HG03159 (cell line): ENCODE results near the gene RMND1.
"Not testable (repeated sequence)": the region's sequence is repeated elsewhere in the genome, so short reads cannot be mapped to it uniquely, and the experiment has no call there.

Experiments used
- ATAC-seq: cut with Tn5 transposase; IDR thresholded peaks from one replicate; pipeline ENCODE4 v1.9.1; 2021; ENCODE audit warnings: mild to moderate bottlenecking, moderate library complexity; ENCODE audit not compliant: unreplicated experiment

The RMND1 gene

DNA sequence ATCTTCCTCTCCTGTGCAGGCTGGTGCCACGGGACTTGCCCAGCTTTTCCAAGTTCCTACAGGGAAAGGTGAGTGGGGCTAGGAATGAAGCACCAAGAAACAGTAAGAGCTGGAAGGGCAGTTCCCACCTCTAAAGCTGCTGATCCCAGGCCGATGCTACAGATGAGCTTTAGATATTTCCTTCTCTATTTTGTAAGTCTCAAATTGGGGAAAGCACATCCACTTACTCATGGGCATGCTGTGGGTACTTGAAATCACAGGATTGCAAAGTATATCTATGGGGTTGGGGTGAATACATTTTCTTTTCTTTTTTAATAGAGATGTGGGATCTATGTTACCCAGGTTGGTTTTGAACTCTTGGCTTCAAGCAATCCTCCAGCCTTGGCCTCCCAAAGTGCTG is 63.7 kb downstream of the RMND1 start:
- ATAC-seq, result no peak

DNA sequence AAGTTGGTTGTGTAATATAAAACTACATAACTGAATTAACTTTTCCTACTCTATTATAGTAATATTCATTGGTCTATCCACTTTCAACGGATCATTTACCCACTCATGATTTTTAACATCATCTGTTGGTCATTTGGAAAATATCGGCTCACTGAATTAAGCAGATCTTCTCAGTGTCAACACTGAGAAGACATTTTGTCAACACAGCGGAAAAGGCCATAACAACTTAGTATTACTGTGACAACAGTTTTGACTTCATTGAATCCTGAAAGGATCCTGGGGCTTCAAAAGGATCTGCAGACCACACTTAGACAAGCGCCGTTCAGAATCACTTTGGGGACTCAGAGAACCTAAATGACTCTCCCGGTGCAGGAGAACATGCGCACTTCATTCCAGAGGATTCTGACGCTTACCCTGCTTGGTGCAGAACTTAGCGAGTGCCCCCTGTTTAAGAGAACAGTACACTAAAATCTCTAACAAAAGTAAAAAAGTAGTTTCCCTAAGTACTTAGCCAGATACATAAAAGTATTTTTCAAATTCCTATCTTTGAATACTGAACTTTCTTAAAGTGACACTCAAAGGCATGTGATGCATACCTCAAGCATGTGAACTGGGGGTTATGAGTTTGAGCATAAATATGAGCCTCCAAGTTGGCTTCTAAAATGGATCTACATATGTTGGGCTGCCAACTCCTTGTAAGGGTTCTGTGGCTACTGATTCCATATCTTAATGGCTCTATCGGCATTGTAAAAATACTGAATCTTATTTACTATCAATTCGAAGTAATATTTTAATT is 64.6 kb downstream of the RMND1 start:
- ATAC-seq, result no peak

DNA sequence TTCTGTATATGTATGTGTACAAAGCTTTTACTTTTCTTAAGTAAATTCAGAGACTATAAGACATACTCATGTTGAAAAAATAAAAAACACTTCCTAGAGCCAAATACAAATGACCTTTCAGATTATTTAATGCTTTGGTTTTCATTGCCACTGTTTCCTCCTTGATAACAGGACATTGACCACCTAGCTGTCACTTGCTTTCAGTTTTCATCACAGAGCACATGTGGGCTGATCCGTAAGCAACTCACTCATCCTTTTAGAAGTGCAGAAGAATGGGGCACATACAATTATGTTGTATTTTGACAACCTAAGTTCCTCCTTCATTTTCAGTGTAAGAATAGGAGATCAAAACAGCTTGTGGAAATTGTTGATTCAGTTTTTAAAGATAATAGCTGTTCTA is 66.7 kb downstream of the RMND1 start:
- ATAC-seq, result no peak

DNA sequence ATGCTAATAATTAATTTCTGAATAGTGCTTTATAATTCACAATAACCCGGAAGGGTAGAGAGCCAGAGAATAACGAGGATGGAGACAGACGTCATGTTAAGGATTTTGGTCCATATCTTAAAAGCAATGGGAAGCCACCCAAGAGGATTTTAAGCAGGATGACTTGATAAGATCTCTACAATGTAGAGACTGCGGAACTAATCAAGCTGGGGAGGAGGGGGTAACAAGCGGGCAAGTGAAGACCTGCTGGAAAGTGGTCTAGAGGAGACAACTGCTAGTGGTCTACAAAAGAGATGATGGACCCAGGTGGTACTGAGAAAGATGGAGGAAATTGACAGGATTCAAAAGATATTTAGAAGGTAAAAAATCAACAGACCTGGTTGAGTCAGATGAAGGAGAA is 67.8 kb downstream of the RMND1 start:
- ATAC-seq, result no peak

DNA sequence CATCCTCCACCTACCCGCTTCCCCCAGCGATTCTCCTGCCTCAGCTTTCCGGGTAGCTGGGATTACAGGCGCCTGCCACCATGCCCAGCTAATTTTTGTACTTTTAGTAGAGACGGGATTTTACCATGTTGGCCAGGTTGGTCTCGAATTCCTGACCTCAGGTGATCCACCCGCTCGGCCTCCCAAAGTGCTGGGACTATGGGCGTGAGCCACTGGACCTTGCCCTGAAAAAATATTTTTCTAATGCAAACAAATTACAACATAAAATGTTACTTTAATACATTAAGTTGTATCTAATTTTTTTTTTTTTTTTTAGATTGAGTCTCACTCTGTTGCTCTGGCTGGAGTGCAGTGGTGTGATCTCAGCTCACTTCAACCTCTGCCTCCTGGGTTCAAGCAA is 69.3 kb downstream of the RMND1 start:
- ATAC-seq, result not testable (repeated sequence)

DNA sequence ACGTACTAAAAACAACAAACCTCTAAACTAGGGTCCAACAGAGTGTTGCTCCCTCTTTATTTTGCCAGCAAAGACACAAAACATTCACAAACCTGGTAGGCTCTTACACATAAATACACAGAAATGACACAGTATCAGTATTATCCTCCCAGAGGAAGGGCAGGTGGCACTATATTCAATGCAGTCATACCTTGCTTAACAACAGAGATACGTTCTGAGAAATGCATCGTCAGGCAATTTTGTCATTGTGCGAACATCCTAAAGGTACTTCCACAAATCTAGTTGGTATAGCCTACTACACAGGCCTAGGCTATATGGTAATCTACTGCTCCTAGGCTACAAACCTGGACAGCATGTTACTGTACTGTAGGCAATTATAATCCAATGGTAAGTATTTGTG is 70.2 kb downstream of the RMND1 start:
- no peak for ATAC-seq

DNA sequence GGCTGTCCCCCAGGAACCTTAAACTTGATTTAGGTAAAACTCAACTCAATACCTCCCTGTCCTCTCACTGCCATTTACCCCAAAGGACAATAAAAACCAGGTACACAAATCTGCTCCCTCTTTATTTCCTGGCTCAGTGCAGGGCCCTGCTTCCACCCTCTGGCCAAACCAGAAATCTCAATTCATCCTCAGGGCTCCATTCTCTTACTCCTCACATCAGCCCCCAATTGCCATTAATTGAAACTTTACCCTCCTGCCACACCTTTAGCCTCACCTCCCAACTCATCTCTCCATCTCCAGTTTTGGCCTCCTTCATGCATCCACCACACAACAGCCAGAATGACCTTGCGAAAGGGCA is 71.1 kb downstream of the RMND1 start:
- peak; percentile 12 for ATAC-seq

DNA sequence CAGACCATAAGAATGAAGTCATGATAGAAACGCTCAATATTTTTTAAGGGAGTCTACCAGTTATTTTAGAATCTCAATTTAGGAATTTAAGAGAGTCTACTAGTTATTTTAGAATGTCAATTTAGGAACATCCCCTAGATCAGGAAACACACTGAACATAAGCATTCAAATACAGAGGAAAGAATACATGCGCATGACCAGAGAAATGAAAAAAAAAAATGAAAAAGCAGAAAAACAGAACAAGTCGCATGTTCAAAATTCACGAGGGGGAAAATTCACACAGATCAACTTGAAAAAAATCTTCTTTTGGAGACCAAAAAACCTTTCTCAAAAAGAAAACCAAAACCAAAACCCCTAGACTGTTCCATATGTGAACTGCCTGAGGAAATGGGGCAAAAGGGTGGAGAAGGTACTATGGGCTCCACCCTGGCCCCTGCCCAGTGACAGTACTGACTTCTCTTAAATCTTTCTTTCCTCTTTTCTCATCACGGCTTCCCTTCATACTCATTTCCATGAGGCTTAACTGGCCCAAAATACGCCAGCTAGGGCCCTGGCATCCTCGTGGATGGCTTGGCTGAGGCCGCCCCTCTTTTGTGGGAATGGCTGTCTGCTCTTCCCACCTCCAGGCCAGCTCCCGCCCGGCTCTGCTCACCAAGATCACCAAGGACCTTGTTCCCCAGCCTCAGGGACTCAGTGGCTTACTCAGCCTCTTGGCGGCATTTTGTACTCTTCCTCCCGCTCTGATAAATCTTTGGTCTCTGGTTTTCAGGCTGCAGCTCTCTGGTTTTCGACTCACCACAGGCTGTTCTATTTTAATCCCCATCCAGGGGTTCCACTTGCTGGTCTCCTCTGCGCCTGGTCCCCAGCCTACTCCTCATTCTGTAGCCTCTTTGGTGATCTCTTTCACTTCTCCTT is 71.7 kb downstream of the RMND1 start:
- ATAC-seq, result peak; percentile 66

DNA sequence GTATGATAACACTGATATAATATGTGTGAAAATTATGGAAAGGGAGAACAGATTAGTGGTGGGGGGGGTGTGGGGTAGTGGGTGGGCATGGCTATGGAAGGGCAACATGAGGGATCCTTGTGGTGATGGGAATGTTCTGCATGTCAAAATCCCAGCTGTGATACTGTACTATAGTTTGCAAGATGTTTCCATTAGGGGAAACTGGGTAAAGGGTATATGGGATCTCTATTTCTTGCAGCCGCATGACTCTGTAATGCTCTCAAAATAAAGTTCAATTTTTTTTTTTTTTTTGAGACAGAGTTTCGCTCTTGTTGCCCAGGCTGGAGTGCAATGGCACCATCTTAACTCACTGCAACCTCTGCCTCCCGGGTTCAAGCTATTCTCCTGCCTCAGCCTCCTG is 74.8 kb downstream of the RMND1 start:
- no peak for ATAC-seq

DNA sequence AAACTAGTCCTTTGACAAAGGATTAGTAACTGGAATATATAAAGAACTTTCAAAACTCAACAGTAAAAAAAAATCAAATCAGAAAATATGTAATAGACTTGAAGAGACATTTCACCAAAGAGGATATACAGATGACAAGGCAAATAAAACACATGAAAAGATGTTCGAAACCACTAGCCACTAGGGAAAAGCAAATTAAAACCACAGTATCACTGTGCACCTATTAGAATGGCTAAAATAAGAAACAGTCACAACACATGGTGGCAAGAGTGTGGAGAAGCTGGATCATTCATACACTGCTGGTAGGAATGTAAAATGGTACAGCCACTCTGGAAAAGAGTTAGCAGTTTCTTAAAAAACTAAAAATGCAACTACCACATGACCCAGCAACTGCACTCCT is 75.5 kb downstream of the RMND1 start:
- ATAC-seq, result no peak

DNA sequence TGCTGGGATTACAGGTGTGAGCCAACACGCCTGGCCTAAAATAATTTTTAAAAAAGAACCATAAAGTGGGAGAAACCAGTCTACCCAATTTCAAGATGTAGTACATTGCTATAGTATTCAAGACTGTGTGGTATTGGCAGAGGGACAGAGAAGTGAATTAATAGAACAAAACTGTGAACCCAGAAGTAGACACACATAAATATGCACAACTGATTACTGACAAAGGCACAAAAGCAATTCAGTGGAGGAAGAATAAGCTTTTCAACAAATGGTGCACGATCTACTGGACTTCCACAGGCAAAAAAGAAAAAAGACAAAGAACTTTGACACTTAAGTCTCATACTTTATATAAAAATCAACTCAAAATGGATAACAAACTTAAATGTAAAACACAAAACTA is 76.1 kb downstream of the RMND1 start:
- no peak for ATAC-seq

DNA sequence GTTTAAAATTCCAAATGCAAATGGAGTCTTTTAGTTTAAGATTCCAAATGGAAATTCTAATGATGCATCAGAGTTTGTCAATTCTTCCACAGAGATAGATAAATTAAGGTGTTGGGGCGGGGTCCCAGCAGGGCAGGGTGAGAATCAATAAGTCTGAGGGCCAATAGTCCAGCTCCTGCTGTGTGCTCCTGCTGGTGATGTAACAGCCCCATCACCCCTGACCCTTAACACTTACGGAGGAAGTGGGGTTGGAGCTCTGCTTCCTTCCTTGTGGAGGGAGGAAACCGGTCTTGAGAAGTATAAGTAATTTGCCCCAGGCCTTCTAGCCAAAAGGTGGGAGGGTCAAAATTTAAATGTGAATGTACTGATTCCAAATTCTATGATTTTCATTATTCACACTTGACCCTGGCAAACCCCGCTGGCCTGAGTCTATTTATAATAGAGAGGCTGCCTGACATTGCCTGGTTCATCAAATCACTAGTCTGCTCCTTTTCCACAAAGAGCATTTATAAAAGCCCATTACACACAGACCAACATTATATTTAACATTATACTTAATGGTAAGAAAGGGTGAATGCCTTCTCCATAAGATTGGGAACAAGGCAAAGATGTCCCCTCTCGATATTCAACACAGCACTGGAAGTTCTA is 77.8 kb downstream of the RMND1 start:
- ATAC-seq, result no peak

DNA sequence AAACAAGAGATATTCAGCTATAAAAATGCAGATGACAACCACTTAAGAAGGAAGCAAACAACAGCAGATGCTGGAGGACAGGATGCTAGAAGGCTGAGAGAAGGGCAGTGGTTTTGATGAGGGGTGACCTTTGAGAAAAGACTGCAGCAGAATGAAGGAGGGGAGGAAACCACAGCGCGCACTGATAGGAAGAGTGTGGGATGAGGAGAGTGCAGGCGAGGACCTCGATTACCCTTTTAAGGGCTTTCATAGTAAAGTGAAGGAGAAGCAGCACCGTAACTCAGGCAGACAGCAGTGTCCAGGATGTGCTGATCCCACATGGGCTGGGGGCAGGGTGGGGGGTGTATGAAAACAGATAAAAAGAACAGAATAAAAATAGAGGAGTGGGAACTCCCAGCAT is 79.8 kb downstream of the RMND1 start:
- ATAC-seq, result no peak

DNA sequence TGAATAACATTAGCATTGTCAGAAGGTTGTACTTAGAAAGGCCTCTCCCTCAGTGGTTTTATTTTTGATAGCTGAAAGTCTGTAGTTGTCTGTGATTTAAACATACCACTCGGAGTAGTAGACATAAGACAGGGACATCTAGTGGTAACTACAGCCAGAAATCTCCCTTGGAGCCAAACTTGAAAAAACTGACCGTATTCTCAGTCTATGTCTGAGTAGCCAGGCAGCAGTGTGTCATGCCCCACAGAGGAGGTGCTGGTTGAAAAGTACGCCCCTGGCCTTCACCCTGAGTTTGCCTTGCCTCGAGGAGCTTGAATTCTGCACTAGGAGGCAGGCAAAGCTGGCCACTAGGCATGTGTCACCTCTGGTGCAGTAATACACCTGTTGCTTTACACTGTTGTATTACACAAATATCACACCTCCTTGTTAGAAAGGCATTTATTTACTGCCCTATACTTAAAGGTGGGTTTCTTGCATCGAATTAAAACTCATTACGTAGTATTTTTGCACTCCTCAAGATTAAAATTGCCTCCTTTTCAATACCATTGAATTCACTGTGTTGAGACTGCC is 81.3 kb downstream of the RMND1 start:
- no peak for ATAC-seq

DNA sequence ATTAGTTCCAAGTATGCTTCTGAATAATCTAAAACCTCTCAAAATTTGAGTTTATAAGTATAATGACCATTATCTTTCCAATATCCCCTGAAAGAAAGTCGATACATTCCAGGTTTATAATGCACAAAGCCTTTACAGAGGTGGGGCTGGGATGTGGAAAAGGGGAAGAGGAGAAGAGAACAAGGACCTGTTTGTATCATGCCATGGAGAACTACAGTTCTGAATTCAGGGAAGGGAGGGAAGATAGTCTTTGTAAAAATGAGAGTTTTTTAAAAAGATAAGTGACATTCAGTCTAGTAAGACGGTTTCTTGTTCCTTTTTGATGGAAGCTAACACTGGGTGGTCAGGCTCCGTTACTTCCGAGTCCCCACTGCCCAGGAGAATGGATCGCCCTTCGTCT is 86.7 kb downstream of the RMND1 start:
- no peak for ATAC-seq

DNA sequence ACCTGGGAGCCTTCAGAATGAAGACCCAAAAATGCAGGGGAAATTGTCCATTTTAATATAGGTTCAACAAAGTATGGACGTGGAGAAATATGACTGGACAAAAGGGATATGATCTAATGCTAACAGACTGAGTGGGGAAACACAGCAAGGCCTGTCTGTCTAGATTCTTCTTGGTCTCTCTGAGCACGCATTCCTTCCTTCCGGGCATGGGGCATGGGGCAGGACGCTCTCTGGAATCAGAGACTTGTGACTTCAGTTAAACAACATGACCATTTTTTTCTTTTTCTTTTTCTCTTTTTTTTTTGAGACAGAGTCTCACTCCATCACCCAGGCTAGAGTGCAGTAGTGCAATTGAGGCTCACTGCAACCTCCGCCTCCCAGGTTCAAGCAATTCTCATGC is 92.4 kb downstream of the RMND1 start:
- ATAC-seq, result no peak

DNA sequence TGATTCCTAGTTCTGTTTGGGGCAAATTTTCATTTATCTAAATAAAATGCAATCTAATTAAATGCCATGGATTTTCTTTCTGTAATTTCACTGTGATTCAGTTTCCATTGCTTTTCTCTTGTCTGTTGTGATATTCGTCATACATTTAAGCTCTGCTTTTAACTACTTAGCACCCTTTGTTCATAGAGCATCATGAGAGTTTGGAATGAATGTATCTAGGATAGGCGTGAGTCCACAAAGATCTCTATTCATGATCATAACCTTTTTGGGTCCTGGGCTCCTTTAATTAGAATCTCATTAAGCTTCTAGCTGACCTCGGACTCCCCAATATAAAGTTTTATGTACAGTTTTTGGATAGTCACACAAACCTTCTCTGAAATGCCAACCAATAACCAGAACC is 93.5 kb downstream of the RMND1 start:
- ATAC-seq, result no peak

DNA sequence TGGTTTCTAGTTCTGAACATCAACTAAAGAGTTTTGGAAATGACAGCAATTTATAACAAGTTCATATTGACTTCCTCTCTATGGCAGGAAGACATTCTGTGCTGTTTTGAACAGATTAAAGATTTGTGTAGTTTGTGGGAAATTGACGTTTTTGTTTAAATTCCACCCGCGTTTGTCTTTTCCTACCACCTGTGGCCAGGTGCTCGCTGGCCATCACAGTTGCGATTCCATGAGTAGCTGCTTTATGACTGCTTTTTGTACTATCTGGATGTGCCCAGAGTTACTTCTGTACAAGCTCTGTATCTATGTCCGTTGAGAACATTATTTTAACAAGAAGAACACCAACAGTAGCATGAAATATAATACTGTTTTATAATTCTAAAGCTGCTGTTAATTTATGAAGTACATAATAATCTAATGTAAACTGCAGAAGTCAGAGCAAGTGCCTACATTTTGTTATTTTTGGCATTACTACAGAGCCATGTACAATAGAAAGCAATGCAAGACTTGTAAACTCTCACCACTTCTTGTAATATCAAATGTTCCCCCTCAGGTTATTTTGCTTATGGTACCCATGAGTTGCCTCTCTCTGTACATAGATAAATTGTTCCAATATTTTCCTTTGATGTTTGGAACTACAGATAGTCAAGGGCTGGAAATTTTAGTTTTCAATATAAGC is 94.0 kb downstream of the RMND1 start:
- no peak for ATAC-seq

DNA sequence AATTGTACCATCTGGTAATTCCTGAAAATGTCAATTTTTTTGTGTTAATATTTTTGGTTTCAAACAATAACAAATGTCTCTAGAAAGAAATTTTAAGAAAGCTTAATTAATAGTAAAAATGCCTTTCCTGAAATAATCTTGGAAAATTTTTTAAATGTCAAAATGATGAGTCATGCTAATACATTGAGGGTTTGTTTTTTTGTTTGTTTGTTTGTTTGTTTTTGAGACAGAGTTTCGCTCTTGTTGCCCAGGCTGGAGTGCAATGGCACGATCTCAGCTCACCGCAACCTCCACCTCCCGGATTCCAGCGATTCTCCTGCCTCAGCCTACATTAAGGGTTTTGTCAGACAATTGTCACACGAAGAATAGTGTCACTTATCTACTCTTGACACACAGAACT is 94.9 kb downstream of the RMND1 start:
- not testable (repeated sequence) for ATAC-seq
